Amniotic stem cell (primary cell): ENCODE measurements around the gene PLEKHG3.

Experiments
- DNase-seq: peaks from one replicate; lab custom pipeline; 2025; lab: John Stamatoyannopoulos, UW

The PLEKHG3 gene

GRCh38 chr14:64707661-64708060 is 3.4 kb downstream of the PLEKHG3 start:
- DNase-seq: no peak

- no peak for DNase-seq
These were observed 4.2 kb downstream of the PLEKHG3 start for GRCh38 chr14:64708148-64709004.

GRCh38 chr14:64709126-64709525 is 4.9 kb downstream of the PLEKHG3 start:
- DNase-seq: no peak

GRCh38 chr14:64711039-64711438 is 6.8 kb downstream of the PLEKHG3 start:
- DNase-seq: no peak

- DNase-seq: no peak
These were observed 9.5 kb downstream of the PLEKHG3 start for GRCh38 chr14:64713677-64714076.

- DNase-seq: no peak
These were observed 10.3 kb downstream of the PLEKHG3 start for GRCh38 chr14:64714432-64715025.

GRCh38 chr14:64715146-64715627 is 11.0 kb downstream of the PLEKHG3 start:
- no peak for DNase-seq

- DNase-seq: no peak
These were observed 11.6 kb downstream of the PLEKHG3 start for GRCh38 chr14:64715628-64716412.

GRCh38 chr14:64717870-64718269 is 13.6 kb downstream of the PLEKHG3 start:
- DNase-seq: no peak

GRCh38 chr14:64718762-64719161 is 14.5 kb downstream of the PLEKHG3 start:
- DNase-seq: no peak

GRCh38 chr14:64719601-64720000 is 15.4 kb downstream of the PLEKHG3 start:
- no peak for DNase-seq

- DNase-seq: no peak
These were observed 15.9 kb downstream of the PLEKHG3 start for GRCh38 chr14:64720131-64720576.

- no peak for DNase-seq
These were observed 17.2 kb downstream of the PLEKHG3 start for GRCh38 chr14:64721391-64721791.

- DNase-seq: no peak
These were observed 17.7 kb downstream of the PLEKHG3 start for GRCh38 chr14:64721899-64722298.

- DNase-seq: no peak
These were observed 18.7 kb downstream of the PLEKHG3 start for GRCh38 chr14:64722842-64723447.

- no peak for DNase-seq
These were observed 19.7 kb downstream of the PLEKHG3 start for GRCh38 chr14:64723691-64724577.

GRCh38 chr14:64724578-64724930 is 20.3 kb downstream of the PLEKHG3 start:
- DNase-seq: no peak

GRCh38 chr14:64725261-64725815 is 21.1 kb downstream of the PLEKHG3 start:
- DNase-seq: no peak

- no peak for DNase-seq
These were observed 21.8 kb downstream of the PLEKHG3 start for GRCh38 chr14:64725879-64726584.

GRCh38 chr14:64726585-64726890 is 22.3 kb downstream of the PLEKHG3 start:
- DNase-seq: no peak
